T follicular helper cell (primary cell): Measurements from ENCODE around the gene ITCH.
"Not testable (repeated sequence)": the region's sequence is repeated elsewhere in the genome, so short reads cannot be mapped to it uniquely, and the experiment has no call there.

Source experiments
- DNase-seq: peaks from one replicate; pipeline ENCODE4 v3.0.0-alpha.2; 2020; ENCODE audit warnings: low read depth

ITCH gene

GRCh38 chr20:34414525-34414924, 51.5 kb downstream of the ITCH start:
- DNase-seq = not testable (repeated sequence)

DNA sequence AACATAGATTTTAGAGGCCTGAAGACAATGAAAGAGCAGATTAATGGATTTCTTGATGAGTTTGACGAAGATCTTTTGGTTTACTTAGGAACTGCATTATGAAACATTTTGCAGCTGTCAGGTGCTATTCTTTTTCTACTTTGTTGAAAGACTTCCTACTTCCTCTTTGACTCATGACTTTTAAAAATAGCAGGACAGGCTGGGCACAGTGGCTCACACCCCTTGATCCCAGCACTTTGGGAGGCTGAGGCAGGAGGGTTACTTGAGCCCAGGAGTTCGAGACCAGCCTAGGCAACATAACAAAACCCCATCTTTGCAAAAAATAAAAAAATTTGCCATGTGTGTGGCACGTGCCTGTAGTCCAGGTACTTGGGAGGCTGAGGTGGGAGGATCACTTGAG, 52.0 kb downstream of the ITCH start:
- DNase-seq = no peak

DNA sequence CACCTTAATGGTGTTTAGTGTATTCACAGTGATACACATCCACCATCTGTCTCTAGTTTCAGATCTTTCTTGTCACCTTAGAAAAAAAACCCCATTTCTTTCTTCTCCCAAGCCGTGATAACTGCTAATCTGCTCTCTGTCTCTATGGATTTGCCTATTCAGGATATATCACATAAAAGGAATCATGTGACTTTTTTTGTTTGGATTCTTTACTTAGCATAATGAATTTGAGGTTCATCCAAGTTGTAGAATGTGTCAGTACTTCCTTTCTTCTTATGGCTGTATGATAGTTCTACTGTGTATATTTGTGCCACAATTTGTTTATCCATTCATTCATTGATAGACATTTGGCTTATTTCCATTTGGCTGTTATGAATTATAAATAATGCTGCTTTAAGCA, 57.1 kb downstream of the ITCH start:
- DNase-seq = no peak

DNA sequence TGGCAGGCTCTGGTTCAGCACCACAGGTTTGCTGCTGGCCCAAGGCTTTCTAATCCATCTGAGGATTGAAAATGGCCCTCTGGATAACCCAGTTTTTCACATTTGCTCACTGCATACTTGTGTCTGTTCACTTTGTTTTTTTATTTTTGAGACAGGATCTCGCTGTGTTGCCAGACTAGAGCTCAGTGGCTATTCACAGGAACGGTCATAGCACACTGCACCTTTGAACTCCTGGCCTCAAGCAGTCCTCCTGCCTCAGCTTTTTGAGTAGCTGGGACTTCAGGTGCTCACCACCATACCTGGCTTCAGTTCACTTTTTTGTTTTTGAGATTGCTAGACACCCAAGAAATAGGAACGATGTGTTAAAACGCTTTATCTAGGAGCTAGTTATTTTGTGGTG, 57.9 kb downstream of the ITCH start:
- no peak for DNase-seq

DNA sequence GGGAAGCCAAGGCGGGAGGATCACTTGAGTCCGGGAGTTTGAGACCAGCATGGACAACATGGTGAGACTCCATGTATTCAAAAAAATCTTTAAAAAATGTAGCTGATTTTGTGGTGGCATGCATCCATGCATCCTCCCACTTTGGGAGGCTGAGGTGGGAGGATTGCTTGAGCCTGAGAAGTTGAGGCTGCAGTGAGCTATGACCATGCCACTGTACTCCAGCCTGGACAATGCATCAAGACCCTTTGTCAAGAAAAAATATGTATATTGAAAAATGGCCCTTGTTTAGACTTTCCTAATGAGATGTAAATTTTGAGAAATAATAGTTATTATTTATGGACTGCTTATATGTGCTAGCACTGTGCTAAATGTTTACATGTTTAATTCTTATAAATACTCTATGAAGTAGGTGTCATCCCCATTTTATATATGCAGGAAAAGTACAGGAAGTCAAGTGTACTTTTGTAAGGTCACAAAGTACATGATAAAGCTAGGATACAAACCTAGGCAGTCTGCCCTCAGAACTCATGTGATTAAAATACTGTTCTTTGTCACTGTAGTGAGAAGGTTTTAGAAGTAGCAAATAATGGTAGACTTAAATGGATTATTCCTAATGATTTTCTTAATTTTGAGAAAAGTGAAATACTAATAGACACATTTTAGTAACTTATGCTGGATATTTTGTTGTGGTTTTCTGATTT, 58.8 kb downstream of the ITCH start:
- no peak for DNase-seq

- not testable (repeated sequence) for DNase-seq
Observed at GRCh38 chr20:34425032-34425690, 62.1 kb downstream of the ITCH start.

DNA sequence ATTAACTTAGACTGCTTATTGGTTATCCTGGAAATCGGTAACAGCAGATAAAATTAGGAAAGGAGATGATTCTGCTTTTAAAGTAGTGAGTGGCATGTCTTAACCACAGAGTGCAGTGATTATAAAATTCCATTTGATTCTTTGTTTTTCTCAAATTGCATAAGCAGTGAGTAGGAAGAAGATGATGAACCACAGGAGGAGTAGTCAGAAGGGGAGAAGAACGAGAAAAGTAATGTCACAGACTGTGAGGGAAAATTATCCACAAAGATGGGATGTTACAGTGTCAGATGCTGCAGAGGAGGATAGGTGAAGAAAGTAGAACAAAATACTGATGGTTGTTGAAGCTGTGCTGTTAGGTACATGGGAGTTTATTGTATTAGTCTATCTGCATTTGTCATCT, 63.0 kb downstream of the ITCH start:
- no peak for DNase-seq

GRCh38 chr20:34427331-34427730, 64.3 kb downstream of the ITCH start:
- DNase-seq = no peak

GRCh38 chr20:34427784-34428183, 64.7 kb downstream of the ITCH start:
- no peak for DNase-seq

DNA sequence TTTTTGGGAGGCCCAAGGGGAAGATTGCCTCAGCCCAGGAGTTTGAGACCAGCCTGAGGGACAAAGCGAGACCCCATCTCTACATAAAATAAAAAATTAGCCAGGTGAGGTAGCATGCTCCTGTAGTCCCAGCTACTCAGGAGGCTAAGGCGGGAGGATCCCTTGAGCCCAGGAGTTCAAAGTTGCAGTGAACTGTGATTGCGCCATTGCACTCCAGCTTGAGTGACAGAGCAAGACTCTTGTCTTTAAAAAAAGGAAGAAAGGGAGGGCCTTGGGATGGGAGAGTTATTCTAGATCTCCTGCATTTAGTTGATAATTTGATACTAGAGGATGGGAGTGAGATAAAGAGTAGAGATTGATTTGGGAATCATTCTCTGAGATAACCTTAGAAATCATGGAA, 68.1 kb downstream of the ITCH start:
- DNase-seq = no peak

DNA sequence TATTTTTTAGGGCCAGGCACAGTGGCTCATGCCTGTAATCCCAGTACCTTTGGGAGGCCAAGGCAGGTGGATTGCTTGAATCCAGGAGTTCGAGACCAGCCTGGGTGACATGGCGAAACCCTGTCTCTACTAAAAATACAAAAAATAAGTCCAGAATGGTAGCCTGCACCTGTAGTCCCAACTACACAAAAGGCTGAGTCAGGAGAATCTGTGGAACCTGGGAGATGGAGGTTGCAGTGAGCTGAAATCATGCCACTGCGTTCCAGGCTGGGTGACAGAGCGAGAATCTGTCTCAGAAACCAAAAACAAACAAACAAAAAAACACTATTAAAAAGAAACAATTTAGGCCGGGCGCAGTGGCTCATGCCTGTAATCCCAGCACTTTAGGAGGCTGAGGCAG, 69.6 kb downstream of the ITCH start:
- not testable (repeated sequence) for DNase-seq

DNA sequence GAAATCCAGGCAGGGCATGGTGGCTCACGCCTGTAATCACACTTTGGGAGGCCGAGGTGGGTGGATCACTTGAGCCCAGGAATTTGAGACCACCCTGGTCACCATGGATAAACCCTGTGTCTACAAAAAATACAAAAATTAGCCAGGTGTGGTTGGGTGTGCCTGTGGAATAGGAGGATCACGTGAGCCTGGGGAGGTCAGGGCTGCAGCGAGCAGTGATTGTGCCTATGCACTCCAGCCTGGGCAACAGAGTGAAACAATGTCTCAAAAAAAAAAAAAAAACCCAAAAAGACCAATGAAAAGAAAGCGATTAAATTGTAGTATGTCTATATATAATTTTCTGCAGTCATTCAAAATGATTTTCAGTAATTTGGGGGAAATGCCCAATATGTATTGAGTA, 70.3 kb downstream of the ITCH start:
- no peak for DNase-seq

GRCh38 chr20:34435589-34435988, 72.5 kb downstream of the ITCH start:
- DNase-seq = no peak

GRCh38 chr20:34437330-34437986, 74.4 kb downstream of the ITCH start:
- no peak for DNase-seq

- no peak for DNase-seq
Observed at GRCh38 chr20:34439168-34439567, 76.1 kb downstream of the ITCH start.

- DNase-seq = not testable (repeated sequence)
Observed at GRCh38 chr20:34441423-34441822, 78.3 kb downstream of the ITCH start.

DNA sequence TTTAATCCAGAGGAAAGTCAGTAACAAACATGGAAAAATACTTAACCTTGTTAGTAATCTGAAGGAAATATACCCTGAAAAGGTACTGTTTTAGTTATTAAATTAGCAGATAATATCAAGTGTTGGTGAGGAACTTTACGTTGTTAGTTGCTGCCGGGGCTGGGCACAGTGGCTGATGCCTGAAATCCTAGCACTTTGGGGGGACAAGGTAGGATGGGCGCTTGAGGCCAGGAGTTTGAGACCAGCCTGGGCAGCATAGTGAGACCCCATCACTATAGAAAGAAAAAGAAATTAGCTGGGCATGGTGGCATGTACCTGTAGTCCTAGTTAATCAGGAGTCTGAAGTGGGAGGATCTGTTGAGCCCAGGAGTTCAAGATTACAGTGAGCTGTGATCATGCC, 80.5 kb downstream of the ITCH start:
- no peak for DNase-seq

DNA sequence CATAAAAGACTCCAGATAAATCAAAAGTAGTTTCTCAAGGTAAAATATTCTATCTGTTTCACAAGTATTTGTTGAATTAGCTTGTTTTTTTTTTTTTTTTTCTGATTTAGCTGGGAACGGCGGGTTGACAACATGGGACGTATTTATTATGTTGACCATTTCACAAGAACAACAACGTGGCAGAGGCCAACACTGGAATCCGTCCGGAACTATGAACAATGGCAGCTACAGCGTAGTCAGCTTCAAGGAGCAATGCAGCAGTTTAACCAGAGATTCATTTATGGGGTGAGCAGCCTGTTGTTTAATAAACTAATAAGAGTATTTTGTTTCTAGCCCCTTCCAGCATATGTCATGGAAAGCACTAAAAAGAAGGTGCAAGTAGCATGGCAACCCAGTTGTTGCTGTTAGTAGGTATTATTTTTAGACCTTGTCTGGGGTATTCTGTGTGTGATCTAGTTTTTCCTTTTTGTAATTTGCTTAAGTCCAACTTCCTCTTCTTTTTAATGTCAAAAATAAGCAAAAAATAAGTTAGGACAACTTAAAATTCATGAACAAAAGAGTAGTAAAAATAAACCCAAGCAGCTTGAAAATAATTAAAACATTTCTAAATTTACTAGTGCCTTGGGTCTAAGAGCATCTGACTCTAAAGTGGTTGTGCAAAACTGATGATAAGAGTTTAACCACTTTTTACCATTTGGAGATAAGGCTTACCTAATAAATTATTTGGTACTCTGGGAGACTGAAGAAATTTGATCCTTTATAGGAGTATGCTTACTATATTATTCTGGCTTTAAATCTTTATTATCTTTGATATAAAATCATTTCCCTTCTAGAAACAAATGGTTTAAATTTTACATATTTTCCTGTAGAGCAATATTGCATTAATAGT, 82.3 kb downstream of the ITCH start:
- no peak for DNase-seq

GRCh38 chr20:34448517-34448916, 85.4 kb downstream of the ITCH start:
- no peak for DNase-seq

- DNase-seq = no peak
Observed at GRCh38 chr20:34449674-34450592, 86.9 kb downstream of the ITCH start.

- no peak for DNase-seq
Observed at GRCh38 chr20:34452281-34452982, 89.4 kb downstream of the ITCH start.
